Hematopoietic multipotent progenitor cell treated with erythropoietin and hydrocortisone succinate and interleukin-3 and kit ligand, for 15 days (in vitro differentiated cells): ENCODE results near the gene ARRB1.
"Not testable (repeated sequence)": the region's sequence is repeated elsewhere in the genome, so short reads cannot be mapped to it uniquely, and the experiment has no call there.

Experiments used
- DNase-seq: peaks from one replicate; pipeline ENCODE4 v3.0.0-alpha.2; 2015; ENCODE audit warnings: low spot score

ARRB1 gene

GRCh38 chr11:75275581-75275980, 75.9 kb downstream of the ARRB1 start:
- DNase-seq = no peak

- DNase-seq = not testable (repeated sequence)
Observed at GRCh38 chr11:75274716-75275115, 76.7 kb downstream of the ARRB1 start.

DNA sequence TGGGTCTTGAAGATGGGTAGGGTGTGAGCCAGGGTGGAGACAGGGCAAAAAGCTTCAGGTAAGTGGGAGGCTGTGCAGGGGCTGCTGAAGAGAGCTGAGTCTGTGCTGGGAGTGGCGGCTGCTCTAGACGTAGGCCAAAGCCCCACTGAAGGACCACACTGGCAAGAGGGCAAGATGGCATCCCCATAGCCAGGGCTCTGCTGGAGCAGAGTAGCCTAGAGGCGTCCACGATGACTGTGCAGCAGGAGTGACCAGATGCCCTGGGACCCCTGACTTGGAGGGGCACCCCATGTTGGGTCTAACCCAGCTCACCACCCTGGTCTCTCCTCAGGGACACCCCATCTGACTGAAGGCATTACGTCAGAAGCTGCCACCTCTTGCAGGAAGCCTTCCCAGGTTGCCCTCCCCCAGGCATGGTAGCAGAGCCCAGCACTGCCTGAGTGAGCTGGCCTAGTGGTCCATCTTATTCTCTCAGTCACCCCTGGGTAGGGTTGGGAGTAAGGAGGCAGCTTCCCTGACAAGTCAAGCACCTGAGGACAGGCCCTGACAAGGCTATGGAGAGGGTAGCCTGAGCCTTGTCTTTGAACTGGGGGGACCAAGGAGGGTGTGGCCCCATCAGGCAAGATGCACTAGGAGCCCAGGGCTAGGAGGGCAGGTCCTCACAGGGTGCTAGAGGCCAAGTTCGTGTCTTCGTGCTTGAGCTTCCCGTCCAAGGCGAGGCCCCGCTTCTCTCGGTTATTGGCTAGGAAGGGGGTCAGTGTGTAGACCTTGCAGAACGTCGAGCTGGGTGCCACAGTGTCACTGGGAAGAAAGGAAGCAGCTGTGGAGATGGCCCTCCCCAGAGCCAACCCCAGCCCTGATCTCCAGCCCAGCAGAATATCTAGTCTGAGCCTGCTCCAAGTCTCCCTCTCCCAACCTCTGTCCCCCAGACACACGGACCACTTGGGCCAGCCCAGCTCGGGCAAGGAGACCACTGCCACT, 77.8 kb downstream of the ARRB1 start:
- DNase-seq = no peak

DNA sequence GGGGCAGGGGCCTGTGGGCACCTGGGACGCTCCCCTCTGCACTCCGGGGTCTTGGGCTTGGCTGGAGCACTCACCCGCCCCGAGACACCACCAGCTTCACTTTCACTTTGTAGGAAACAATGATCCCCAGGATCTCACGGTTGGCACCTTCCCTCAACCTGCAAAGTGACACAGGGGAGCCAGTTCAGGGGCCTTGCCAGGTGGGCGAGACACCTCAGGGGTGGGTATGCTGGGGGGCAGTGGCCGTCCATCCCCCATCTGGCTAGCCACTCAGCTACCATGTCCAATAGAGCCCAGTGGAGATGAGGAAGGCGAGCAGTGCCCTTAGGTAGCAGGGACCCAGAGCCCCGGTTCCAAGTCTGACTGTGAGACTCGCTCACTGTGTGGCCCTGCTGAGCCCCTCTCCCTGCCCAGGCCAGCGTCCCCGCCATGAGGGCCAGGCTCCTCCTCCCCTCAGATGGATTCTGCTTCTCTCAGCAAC, 78.6 kb downstream of the ARRB1 start:
- DNase-seq = no peak

- DNase-seq = no peak
Observed at GRCh38 chr11:75272391-75272790, 79.1 kb downstream of the ARRB1 start.

GRCh38 chr11:75271730-75272129, 79.7 kb downstream of the ARRB1 start:
- DNase-seq = no peak

DNA sequence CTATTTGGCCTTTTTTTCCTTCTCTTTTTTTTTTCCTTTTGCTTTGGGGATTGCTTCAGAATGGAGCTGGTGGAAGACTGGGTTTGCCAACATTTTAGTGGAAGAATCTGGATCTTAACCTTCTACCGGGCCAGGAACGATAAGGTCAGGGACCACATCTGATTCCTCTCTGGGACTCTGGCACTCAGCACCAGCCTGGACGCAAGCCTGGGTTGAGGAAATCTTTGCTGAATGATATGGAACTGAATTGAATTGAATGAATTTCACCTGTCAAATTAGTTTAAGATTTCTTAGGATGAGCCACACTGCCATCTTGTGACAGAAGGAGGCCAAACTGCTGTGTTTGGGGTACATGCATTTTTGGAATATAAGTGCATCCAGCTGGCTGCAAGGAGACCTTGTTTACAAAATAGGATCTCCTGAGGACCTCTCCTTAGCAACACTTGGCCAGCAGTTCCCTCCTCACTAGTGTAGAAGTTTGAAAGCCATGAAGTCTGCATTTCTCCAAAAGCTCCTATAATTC, 80.5 kb downstream of the ARRB1 start:
- no peak for DNase-seq

- DNase-seq = no peak
Observed at GRCh38 chr11:75269896-75270295, 81.6 kb downstream of the ARRB1 start.

DNA sequence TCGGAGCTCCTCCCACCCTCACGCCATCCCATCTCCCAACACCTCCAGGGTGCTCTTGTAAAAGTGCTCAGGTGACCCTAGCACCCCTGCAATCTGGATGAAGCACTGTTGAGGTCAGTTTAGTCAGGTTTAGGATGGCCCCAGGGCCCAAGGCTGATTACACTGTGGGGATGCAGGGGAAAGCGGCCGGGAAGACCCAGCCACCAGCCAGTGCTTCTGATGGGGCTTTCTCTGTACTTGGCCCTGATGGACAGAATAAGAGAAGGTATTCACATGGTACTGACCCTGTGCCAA, 82.1 kb downstream of the ARRB1 start:
- no peak for DNase-seq

GRCh38 chr11:75268626-75269366, 82.7 kb downstream of the ARRB1 start:
- DNase-seq = no peak

GRCh38 chr11:75267171-75267970, 84.1 kb downstream of the ARRB1 start:
- DNase-seq = no peak

- DNase-seq = no peak
Observed at GRCh38 chr11:75265851-75266531, 85.5 kb downstream of the ARRB1 start.

GRCh38 chr11:75264971-75265370, 86.5 kb downstream of the ARRB1 start:
- no peak for DNase-seq

GRCh38 chr11:75264356-75264755, 87.1 kb downstream of the ARRB1 start:
- DNase-seq = no peak

DNA sequence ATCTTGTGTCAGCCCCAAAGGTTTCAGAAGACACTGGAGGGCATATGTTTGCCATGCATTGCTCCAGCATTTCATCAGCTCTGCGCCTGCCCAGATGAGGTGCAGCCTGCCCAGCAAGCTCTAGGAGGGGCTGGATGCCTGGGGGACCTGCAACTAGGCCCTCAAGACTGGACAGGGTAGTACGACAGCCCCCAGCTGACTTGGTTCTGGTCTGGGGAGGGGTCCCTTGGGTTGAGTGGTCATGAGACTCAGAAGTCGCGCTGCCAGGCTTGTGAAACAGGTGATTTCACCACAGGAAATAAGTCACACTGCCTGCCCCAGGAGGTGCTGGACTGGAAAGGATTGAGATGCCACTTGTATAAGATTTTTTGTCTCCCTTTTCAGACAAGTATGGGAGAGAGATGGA, 87.5 kb downstream of the ARRB1 start:
- no peak for DNase-seq

DNA sequence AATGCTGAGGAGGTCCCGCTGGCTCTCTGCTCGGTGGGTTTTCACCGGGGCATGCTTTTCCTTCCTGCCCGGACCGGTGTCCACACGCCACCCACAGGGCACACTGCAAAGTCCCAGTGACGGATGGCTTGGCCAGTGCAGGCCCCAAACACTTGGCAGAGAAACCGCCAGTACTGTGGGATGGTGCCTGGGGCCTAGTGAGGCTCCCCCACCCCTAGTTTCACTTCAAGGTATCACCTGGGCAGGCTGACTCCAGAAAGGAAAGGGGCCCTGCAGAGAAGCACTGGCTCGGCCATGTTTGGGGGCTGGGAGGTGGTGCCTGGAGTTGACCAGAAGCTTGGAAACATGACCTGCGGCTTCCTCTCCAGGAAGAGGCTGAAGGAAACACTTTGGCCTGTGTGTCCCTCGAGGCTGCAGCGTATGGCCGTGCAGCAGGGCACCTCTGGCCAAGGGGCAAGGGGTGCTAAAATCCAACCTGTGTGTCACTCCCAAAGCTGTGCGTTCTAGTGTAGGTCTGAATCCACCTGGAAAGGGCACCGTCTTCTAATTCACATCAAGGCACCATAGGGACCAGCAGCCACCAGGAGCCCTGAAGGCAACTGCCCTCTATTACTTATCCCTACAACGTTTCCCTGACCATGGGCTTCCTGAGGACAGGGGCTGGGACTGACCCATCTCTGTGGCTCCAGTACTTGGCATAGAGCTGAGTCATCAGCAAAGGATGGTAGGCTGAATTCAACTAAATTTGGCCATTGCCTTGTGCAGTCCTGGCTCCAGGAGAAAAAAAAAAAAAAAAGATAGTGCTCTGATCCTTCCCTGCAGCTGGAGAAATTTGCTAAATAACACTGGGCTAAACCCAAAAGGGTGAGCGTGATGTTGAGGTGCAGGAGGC, 88.3 kb downstream of the ARRB1 start:
- no peak for DNase-seq

DNA sequence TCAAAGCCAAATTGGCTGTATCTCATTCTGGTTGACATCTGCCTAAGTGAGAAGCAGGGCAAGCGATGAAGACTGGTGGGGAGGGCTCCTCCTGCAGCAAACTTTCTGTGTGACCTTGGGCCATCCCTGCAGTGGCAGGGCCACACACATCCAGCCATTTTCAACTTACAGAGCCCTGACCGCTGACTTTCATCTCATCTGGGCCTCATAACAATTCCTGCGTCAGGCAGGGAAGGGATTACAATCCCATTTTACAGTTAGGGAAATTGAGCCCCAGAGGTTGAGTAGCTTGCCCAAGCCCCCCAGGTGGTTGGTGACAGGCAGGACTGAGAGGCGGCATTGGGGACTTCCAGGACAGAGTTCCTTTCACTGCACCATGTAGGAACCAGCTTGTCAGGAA, 89.0 kb downstream of the ARRB1 start:
- no peak for DNase-seq

DNA sequence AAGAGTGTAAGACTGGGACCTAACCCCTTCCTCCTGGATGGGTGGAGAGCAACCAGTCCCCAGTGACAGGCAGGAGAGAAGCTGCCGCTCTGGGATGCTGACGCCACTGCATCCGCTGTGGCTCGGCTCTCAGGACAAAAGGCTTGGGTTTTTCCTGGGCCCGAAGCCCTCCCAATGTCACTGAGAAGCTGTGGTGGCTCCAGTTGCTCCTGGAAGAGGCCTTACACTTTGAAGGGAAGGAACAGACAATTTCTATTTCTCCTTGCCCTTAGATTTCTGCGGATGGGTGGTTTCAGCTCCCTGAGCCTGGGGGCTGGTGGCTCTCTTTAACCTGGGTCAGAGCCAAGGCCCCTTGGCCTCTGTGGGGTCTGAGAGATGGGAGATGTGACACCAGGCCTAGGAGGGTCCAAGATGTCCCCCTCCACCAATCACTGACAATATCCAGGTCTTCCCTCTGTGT, 89.5 kb downstream of the ARRB1 start:
- DNase-seq = no peak

- DNase-seq = no peak
Observed at GRCh38 chr11:75260396-75261170, 90.9 kb downstream of the ARRB1 start.

- DNase-seq = no peak
Observed at GRCh38 chr11:75254326-75254725, 97.1 kb downstream of the ARRB1 start.
